Left renal pelvis (tissue), 4 donors: Measurements from ENCODE around the gene TBC1D16. TPM values are rescaled to one million over a fixed set of nuclear protein-coding genes. Genes with fewer than 3 reads are reported as not detected.
"Not testable (repeated sequence)": the region's sequence is repeated elsewhere in the genome, so short reads cannot be mapped to it uniquely, and the experiment has no call there.

ENCODE experiments used
- DNase-seq, 4 donors: peaks; one replicate each; pipeline ENCODE4 v3.0.0-alpha.2; 2013; ENCODE audit warnings: low read depth in 4 of 4, low spot score in 3 of 4
- polyA plus RNA-seq, 4 donors: library from polyadenylated mRNA; unstranded; fragments of 120-200 nt; gene quantifications; one replicate each; pipeline ENCODE4 v1.2.1, GENCODE V29; 2013; ENCODE audit not compliant: insufficient read length in 4 of 4

The TBC1D16 gene
- polyA plus RNA-seq, 4 donors, result 27.8 to 31.5 (median 30.4) TPM

DNA sequence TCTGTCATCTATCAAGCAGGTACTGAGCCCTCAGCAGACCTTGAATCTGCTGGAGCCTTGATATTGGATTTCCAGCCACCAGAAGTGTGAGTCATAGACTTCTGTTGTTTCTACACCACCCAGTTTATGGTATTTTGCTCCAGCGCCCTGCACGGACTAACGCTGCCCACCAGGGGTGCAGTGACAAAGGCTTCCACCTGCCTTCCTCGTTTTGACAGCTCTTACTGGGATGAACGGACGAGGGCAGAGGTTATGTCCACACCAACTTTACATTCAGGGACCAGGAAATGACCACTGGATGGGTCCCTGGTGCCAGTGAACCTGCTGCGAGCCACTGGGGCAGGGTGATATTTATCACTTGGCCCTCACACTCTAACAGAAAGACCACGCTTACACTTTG, 129.8 kb downstream of the TBC1D16 start:
- no peak for DNase-seq

DNA sequence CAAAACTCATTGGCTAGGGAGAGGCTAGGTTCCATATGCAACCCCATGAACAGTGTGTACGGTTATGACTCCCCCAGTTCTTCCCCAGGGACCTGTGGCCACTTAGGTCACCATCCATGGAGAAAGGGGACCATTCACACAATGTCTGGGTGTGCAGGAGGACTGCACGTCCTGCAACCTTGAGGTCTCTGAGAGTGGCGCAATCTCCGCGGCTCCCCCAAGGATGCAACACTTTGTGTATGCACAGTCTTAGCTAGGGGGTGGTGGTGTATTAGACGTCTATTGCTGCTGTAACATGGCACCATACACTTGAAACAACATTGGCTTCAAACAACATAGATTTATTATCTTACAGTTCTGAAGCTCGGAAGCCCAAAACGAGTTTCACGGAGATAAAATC, 130.8 kb downstream of the TBC1D16 start:
- DNase-seq, result no peak

DNA sequence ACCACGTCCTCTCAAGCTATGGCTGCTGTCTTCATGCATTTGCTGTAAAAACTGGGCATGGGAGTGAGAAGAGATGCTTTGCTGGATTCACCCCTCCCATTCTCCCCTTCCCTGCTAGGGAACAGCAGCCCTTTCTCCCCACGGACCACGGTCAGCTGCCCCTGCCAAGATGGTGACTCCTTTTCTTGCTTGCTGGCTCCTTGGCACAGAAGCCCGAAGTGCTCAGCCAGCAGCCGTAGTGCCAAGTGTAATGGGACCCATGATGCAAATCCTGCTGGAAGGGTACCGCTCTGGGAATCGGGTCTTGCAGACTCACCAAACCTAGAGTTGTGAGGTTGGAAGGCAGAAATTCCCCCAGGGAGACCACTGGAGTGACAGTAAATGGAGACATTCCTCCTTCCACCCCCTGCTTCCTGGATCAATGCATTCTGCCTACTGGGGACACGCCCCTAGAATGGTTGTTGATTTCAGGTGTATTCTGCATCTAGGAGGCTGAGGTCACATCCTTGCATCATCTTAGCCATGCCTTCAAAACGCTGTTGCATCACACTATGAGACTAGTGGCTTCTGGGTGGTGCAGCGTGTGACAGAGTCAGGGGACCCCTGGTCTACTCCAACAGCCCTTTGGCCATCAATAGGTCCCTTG, 133.4 kb downstream of the TBC1D16 start:
- DNase-seq, result no peak

DNA sequence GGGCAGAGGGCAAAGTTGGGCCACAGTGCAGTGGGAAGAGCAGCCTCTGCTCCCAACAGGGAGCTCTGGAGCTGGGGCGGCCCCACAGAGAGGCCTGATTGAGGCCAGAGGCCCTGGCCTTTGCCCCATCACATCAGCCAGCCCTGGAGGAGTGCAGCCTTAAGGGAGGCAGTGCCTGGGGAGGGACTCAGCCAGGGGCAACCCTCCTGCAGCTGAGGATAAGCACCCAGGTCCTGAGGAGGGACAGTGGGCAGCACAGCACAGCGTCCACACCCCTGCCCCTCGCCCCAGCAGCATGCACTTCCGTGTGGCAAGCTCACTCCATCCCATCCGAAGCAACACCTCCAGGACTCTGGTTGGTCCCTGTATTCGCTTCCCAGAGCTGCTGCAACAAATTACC, 134.5 kb downstream of the TBC1D16 start:
- no peak for DNase-seq

DNA sequence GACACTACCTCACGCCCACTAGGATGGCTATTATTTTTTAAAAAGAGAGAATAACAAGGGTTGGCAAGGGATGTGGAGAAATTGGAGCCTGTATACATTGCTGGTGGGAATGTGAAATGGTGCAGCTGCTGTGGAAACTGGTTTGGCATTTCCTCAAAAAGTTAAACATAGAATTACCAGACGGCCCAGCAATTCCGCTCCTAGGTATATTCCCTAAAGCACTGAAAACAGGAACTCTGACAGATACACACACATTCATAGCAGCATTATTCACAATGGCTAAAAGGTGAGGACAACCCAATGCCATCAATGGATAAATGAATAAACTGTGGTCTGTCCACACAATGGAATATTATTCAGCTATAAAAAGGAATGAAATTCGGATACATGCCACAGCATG, 136.1 kb downstream of the TBC1D16 start:
- no peak for DNase-seq

DNA sequence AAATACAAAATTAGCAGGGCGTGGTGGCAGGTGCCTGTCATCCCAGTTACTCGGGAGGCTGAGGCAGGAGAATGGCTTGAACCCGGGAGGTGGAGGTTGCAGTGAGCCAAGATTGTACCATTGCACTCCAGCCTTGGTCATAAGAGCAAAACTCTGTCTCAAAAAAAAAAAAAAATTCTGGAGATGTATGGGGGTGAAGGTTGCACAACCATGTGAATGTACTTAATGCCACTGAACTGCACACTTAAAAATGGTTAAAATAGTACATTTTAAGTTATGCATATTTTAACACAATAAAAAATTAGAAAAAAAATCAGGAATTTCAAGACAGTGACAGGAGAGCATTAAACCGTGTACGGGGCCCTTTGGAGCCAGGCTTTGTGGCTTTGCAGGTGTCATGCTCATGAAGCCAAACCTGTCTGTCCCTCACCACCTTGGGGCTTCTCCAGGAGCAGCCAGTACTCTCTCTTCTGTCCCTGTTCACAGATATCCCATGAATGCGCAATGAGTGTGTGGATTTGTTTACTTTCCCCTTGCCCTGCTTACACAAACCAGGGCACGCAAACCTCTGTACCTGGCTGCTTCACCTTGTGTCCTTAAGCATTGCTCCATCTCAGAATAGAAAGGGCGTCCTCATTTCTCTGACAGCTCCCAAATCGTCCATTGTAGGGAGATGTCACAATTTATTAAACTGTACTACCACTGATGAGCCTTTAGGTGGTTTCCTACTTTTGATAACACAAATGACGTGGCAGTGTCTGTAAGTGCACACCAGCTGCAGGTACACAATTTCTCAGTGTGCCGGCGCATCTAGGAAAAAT, 138.2 kb downstream of the TBC1D16 start:
- DNase-seq, result no peak

DNA sequence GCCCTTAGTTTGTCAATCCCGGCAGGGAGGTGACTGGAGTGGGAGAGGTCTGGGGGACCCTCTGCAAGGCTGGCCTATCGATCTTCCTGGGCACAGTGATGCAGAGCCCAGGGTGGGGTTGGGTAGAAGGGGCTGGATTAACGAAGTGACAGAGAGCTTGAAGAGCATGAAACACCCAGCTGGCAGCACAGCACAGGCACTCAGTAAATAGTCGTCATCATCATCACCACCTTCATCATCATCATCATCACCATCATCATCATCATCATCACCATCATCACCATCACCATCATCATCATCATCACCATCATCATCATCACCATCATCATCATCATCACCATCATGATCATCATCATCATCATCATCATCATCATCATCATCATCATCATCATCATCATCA, 142.2 kb downstream of the TBC1D16 start:
- DNase-seq, result not testable (repeated sequence)

DNA sequence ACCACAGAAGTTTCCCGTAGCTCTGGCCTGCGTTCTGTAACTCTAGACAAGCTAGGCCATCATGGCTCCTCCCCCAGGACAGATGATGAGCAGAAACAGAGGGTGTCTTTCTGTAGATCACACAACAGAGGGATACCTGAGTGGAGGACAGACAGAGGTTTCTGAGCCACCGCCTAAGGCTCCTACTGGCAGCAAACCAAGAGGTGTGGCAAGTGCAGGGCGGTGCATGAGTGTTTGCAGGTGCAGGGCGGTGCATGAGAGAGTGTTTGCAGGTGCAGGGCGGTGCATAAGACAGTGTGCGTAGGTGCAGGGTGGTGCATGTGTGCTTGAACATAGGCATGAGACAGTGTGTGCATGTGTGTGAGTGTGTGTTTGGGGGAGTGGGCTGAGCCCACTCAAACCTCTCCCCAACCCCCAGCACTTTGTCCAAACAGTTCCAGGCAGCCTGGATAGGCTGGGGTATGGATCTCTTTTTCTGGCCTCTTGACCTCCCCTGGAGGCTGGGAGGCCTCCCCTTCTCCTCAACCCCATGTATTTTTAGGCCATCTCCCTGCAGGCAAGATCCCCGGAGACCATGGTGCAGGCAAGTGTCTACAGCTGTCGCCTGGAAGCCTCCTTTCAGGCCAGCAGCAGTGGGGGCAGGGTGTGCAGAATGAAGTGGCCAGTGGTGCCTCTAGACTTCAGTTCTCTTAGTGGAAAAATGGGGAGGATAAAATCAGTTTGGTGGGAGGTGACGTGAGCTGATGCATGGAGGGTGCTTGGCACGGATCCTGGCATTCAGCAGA, 143.0 kb downstream of the TBC1D16 start:
- DNase-seq, result no peak

DNA sequence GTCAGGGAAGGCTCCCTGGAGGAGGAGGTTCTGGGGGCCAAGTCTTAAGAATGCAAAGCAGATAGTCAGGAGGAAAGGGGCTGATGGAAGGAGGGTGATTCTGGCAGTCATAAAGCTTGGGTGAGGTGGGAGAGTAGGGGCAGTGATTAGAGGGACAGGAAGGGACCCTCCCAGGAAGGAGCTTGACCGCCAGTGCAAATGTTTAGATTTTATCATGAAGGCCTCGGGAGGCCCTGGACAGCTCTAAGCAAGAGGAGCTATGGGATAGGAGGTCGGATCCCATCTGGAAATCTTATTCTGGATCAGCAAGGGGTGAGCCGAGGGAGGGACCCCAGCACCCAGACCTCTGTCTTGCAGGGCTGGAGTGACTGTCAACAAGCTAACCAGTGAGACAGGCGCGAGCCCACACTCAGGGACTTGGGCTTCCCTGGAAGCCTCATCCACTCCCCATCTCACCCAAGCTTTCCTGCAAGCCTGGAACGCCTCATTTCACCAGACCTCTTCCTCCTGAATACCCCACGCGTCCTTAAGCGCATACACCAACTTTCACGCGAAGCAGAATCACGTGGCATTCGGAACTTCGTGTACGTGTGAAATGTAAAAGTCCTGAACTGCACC, 144.4 kb downstream of the TBC1D16 start:
- DNase-seq, result no peak

DNA sequence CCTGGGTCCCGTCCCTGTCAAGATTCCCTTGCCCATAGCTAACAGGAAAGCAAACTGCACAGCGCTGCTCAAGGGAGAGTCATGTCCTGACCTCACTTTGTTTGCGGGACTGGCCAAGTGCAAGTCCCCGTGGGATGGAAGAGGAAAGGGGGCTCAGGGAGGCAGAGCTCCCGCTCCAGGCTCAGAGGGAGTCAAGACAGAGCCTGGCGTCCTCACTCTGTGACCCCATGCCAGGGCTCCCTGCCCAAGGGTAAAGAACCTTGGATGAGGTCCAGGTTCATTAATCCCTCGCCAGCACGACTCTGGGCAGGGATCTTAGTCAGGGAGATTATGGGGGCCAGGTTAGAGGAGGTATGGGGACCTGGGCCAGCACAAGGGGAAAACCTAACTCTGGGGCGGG, 145.0 kb downstream of the TBC1D16 start:
- DNase-seq, result no peak

DNA sequence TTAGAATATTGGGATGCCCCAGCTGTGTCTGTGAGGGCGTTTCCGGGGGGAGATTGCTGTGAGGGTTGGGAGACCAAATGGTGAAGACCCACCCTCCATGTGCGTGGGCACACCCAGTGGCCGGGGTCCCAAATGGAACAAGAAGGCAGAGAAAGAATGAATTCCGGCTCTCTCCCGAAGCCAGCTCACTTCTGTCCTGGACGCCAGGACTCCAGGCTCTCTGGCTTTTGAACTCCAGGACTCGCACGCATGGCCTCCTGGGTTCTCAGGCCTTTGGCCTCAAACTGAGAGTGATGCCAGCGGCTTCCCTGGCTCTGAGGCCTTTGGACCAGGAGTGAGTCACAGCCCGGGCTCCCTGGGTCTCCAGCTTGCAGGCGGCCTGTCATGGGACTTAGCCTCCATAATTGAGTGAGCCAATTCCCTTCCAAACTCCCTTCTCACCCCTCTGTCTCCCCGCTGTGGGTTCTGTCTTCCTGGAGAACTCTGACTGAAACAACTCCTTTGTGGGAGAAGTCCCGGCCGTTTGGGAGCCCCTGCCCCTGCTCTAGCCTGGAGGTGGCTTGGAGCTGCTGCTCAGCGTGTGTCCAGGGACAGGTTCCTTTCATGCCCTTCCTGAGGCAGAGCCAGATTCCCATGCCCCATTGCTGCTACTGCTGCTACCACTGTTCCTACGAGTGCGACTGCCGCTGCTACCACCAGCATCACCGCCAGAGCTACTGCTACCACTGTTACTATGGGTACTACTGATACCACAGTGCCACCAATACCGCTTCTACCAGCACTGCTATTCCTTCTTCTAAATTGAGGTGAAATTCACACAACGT, 146.6 kb downstream of the TBC1D16 start:
- DNase-seq, result no peak

DNA sequence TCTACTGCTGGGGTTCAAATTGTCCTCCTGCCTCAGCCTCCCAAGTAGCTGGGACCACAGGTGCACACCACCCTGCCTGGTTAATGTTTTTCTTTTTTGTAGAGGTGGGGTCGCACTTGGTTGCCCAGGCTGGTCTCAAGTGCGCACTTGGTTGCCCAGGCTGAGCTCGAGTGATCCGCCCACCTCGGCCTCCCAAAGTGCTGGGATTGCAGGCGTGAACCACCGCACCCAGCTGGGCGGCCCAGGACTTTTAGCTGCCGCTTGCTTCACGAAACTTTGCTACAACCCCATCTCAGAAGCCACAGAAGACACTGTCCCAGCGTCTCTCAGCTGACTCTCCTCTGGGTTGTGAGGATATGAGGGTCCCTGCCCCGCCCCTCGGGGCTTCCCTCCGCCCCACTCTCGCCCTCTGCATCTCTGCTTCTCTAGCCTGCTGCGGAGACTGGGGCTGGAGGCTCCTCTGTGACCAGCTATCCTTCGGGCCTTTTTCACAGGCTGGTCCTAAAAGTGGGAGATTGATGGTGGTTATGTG, 147.6 kb downstream of the TBC1D16 start:
- no peak for DNase-seq

DNA sequence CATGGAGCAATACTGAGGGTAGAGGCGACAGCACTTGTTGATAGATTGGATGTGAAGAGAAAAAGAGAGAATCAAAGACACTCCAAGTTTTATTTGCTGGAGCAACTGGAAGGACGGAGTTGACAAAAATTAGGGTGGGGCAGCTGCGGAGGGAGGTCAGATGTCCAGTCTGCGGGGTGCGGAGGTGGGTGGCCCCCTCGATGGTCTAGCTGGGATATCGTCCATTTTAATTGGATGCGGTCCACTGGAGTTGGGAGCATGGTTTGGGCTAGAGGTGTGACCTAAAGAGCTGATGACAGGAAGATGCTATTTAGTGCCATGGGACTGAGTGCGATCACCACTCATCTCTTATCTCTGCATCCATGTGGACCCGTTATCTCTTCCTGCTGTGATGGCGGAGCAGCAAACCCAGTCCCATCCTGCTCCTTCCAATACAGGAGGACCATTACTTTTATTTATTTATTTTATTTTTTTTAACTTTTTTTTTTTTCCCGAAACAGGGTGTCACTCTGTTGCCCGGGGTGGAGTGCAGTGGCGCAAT, 148.2 kb downstream of the TBC1D16 start:
- no peak for DNase-seq

DNA sequence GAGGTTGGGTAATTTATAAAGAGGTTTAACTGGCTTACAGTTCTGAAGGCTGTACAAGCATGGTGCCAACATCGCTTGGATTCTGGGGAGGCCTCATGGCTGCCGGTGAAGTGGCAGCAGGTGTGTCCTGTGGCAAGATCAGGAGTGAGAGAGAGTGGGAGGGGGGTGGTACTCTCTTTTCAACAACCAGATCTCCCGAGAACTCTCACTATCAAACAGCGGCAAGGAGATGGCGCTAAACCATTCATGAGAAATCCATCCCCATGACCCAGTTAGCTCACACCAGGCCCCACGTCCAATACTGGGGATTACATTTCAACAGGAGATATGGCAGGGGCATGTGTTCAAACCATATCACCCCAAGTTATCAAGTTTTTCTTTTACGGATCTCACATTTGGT, 152.5 kb downstream of the TBC1D16 start:
- DNase-seq, result no peak

Other genes with a start within 250 kb of the TBC1D16 start
- gene CBX8, start 238.8 kb downstream of the TBC1D16 start, polyA plus RNA-seq, result 10 to 100 TPM in 3 of 4 donors, 1 to 10 TPM in 1; 9.2 to 18.9 (median 12.5) TPM
- 10 to 100 TPM; 10.1 to 16.9 (median 13.4) TPM for gene CBX4, start 196.4 kb downstream of the TBC1D16 start, polyA plus RNA-seq
- gene CCDC40, start 770 bp upstream of the TBC1D16 start, polyA plus RNA-seq, result 10 to 100 TPM in 3 of 4 donors, 1 to 10 TPM in 1; 6.8 to 18.0 (median 14.3) TPM
- 10 to 100 TPM; 35.5 to 71.0 (median 42.4) TPM for gene GAA, start 65.7 kb upstream of the TBC1D16 start, polyA plus RNA-seq
- gene EIF4A3, start 111.3 kb upstream of the TBC1D16 start, polyA plus RNA-seq, result 100 to 1,000 TPM; 102 to 122 (median 115) TPM
- 1 to 10 TPM in 3 of 4 donors, under 1 TPM in 1; 0.59 to 3.5 (median 1.7) TPM for gene CARD14, start 134.2 kb upstream of the TBC1D16 start, polyA plus RNA-seq
- gene SGSH, start 184.5 kb upstream of the TBC1D16 start, polyA plus RNA-seq, result 10 to 100 TPM; 28.4 to 54.6 (median 35.8) TPM
- gene SLC26A11, start 184.6 kb upstream of the TBC1D16 start, polyA plus RNA-seq, result 10 to 100 TPM; 18.5 to 34.9 (median 21.7) TPM
- gene RNF213, start 225.0 kb upstream of the TBC1D16 start, polyA plus RNA-seq, result 10 to 100 TPM; 44.5 to 79.9 (median 61.2) TPM